PFSK-1 (cell line): Measurements from ENCODE around the gene KIAA1210.

Experiments used
- POLR2AphosphoS5 ChIP-seq: IDR thresholded peaks from 2 replicates; pipeline ENCODE4 v1.6.1; 2012; ENCODE audit warnings: low read depth, mild to moderate bottlenecking, control low read depth, low read length, moderate library complexity
- SIN3A ChIP-seq: IDR thresholded peaks from 2 replicates; pipeline ENCODE4 v1.6.1; 2012; ENCODE audit warnings: mild to moderate bottlenecking, low read length, moderate library complexity, borderline replicate concordance; ENCODE audit not compliant: insufficient read depth

- TF ChIP-seq SIN3A (no peak), POLR2AphosphoS5 (no peak)
Measured at GRCh38 chrX:119127650-119128049, at the start of gene KIAA1210.
